ENCODE results near the gene PPM1E.
A peak's percentile ranks its signal among the peaks of the same experiment; 100 is the strongest.

PPM1E gene

GRCh38 chr17:59000022-59000421 is 244.4 kb downstream of the PPM1E start:
- no peak for DNase-seq

GRCh38 chr17:59001158-59001814 is 245.6 kb downstream of the PPM1E start:
- peak; percentile 79 for DNase-seq

GRCh38 chr17:59002126-59002525 is 246.5 kb downstream of the PPM1E start:
- DNase-seq = no peak

GRCh38 chr17:59002848-59003247 is 247.2 kb downstream of the PPM1E start:
- DNase-seq = no peak

GRCh38 chr17:59003860-59004259 is 248.2 kb downstream of the PPM1E start:
- no peak for DNase-seq

- DNase-seq = peak; percentile 76
Measured at GRCh38 chr17:59004338-59005111, 248.9 kb downstream of the PPM1E start.

- no peak for DNase-seq
Measured at GRCh38 chr17:59007995-59008394, 252.3 kb downstream of the PPM1E start.

GRCh38 chr17:59008737-59009136 is 253.1 kb downstream of the PPM1E start:
- no peak for DNase-seq

GRCh38 chr17:59010026-59010425 is 254.4 kb downstream of the PPM1E start:
- no peak for DNase-seq

GRCh38 chr17:59011975-59012374 is 256.3 kb downstream of the PPM1E start:
- no peak for DNase-seq

GRCh38 chr17:59018019-59018418 is 262.4 kb downstream of the PPM1E start:
- DNase-seq = no peak

GRCh38 chr17:59024916-59025315 is 269.3 kb downstream of the PPM1E start:
- DNase-seq = no peak

GRCh38 chr17:59026176-59026939 is 270.7 kb downstream of the PPM1E start:
- no peak for DNase-seq

- DNase-seq = no peak
Measured at GRCh38 chr17:59027750-59028149, 272.1 kb downstream of the PPM1E start.

GRCh38 chr17:59028328-59028727 is 272.7 kb downstream of the PPM1E start:
- DNase-seq = no peak

GRCh38 chr17:59030811-59031210 is 275.2 kb downstream of the PPM1E start:
- no peak for DNase-seq
